Body of pancreas (tissue), 4 donors: Measurements from ENCODE around the gene S100A7. TPM values are rescaled to one million over a fixed set of nuclear protein-coding genes. Genes with fewer than 3 reads are reported as not detected.
"Not testable (repeated sequence)": the region's sequence is repeated elsewhere in the genome, so short reads cannot be mapped to it uniquely, and the experiment has no call there.

Source experiments
- ATAC-seq: fragments of 150-250 bp; one replicate; pipeline ENCODE4 v1.9.1; 2016
- DNase-seq, 4 donors: peaks; one replicate each; pipeline ENCODE4 v3.0.0-alpha.2; 2019
- H3K27ac ChIP-seq, 4 donors: fragments of 200-600 bp; sonication (generic); 1 replicate in 3 of 4; 2 replicates in 1 of 4; pipeline versions ENCODE4 v1.5.1 to v1.6.1; 2016 to 2019; ENCODE audit warnings: mild to moderate bottlenecking in 1 of 4, mixed read lengths in 1 of 4, moderate library complexity in 1 of 4
- H3K27me3 ChIP-seq, 2 donors: fragments of 200-600 bp; sonication (generic); one replicate each; pipeline ENCODE4 v1.6.0; 2016; ENCODE audit warnings: mild to moderate bottlenecking in 1 of 2
- H3K36me3 ChIP-seq, 2 donors: fragments of 200-600 bp; sonication (generic); replicated peaks in 1 of 2; 2 replicates each; pipeline ENCODE4 v1.5.1; 2016; ENCODE audit warnings: low read depth in 2 of 2; ENCODE audit not compliant: insufficient read depth in 1 of 2
- H3K4me1 ChIP-seq: fragments of 200-600 bp; sonication (generic); one replicate; pipeline ENCODE4 v1.6.0; 2016
- H3K4me3 ChIP-seq, 2 donors: fragments of 200-600 bp; sonication (generic); 1 replicate in 1 of 2; 2 replicates in 1 of 2; pipeline ENCODE4 v1.5.1; 2016 to 2019
- H3K9me3 ChIP-seq, 3 donors: fragments of 200-600 bp; sonication (generic); 1 replicate in 2 of 3; 2 replicates in 1 of 3; pipeline ENCODE4 v1.5.1; 2016
- CTCF ChIP-seq, 7 experiments: fragments of 450-650 bp in 4 of 7; fragments of 200-600 bp in 3 of 7; sonication (generic) in 3 of 7; IDR thresholded peaks; one replicate each; pipeline ENCODE4 v1.5.1; 2016 to 2019; ENCODE audit warnings: antibody characterized with exemption in 7 of 7
- POLR2A ChIP-seq, 3 donors: fragments of 450-650 bp; IDR thresholded peaks; one replicate each; pipeline ENCODE4 v1.6.1; 2016; ENCODE audit warnings: antibody characterized with exemption in 3 of 3, mild to moderate bottlenecking in 2 of 3
- WGBS, 2 donors: methylation state at CpG; one replicate each; pipeline ENCODE4 v1.1.5; 2017; 5-methylcytosine and 5-hydroxymethylcytosine counted together
- intact Hi-C: fragments of 100-400 bp; cut with DNase I; formaldehyde crosslinking; loops from one replicate; pipeline ENCODE4 v1.15.1; 2023
- total RNA-seq, 2 donors: library from RNA; depleted of rRNA; stranded (reverse); fragments of >200 nt; gene quantifications; one replicate each; pipeline ENCODE4 v1.1.0, GENCODE V29; 2016

Gene S100A7
- total RNA-seq, 2 donors from 2014 or later: not detected

DNA sequence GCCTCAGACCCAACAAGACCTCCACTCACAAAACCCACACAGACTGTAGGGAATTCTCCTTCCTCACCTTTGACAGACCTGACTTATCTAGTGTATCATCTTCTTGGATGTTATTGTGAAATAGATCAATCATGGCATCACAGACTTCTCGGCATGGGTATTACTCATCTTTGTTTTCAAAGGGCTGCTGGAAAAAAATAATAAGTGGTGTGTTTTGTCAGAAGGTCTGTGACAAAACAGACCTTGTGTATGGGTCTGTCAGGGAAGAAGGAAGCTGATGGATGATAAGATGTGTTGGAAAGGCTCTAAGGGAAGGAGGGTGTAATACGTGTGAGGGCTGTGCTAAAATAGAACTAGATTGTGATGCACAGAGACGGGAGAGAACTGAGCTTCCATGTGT lies 13.9 kb upstream of the S100A7 start:
- H3K9me3 ChIP-seq: peaks cover 0 to 19% (median 0%) of the 10 kb centered on the region in 3 donors
- 65 to 66% methylated on average over 3 of the region's 3 CpGs for WGBS, 2 donors
- H3K36me3 ChIP-seq: no peaks in the 10 kb centered on the region
- no peaks in the 10 kb centered on the region for H3K4me1 ChIP-seq
- no peak for DNase-seq
- H3K4me3 ChIP-seq: no peak overlapping the region
- no peaks in the 10 kb centered on the region for H3K27me3 ChIP-seq
- TF ChIP-seq CTCF (IDR thresholded peaks at IDR 0.05): no peak
- no peak for TF ChIP-seq POLR2A (IDR thresholded peaks at IDR 0.05)
- ATAC-seq: no peak
- intact Hi-C loops: no loop called here
- no peak overlapping the region for H3K27ac ChIP-seq

DNA sequence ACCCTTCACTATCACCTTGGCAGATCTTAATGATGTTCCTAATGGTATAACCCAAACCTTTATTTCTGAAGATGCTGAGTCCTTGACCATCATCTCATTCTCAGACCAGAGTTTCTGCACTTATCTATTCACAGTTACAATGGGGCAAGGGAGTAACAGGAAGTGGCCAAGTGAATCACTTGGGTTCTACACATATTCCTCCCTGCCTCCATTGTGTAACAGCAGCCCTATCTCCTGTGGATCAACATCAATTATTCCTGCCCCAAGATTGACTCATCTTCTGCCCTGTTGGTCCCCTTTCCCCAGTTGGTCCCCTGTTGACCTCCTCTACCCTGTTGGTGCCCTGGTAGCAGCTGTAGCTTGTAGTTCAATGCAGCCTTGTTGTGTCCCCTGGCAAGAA lies 10.3 kb upstream of the S100A7 start:
- no peak for ATAC-seq

DNA sequence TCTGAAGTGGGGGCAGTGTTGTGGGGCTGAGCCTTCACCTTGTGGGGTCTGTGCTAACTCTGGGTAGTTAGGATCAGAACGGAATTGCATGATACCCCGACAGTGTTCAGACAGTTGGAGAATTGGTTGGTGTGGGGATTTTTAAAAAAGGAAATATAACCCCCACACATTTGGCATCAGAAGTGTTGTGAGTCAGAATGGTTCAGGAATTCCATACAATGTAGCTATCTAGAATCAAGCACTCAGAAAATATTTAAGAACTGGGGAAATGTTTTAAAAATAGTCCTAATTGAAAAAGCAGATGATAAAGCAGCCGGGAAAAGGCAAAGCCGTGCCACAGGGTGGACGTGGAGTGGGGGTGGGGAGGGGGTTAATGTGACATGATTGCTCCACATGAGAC lies 6.5 kb upstream of the S100A7 start:
- no peak overlapping the region for H3K4me3 ChIP-seq
- no peaks in the 10 kb centered on the region for H3K4me1 ChIP-seq
- no peaks in the 10 kb centered on the region for H3K36me3 ChIP-seq
- WGBS, 2 donors: 44% methylated on average over 5 of the region's 5 CpGs
- no peak for TF ChIP-seq CTCF (IDR thresholded peaks at IDR 0.05)
- no peak for TF ChIP-seq POLR2A (IDR thresholded peaks at IDR 0.05)
- no peaks in the 10 kb centered on the region for H3K27me3 ChIP-seq
- ATAC-seq (no peak), DNase-seq (no peak)
- H3K27ac ChIP-seq: no peak overlapping the region
- intact Hi-C loops: no loop called here
- H3K9me3 ChIP-seq: peaks cover 0 to 10% (median 0%) of the 10 kb centered on the region in 3 donors

More for the DNA sequence above, 10.3 kb upstream of the S100A7 start:
- no peaks in the 10 kb centered on the region for H3K36me3 ChIP-seq
- intact Hi-C loops: no loop called here
- TF ChIP-seq CTCF (IDR thresholded peaks at IDR 0.05) (no peak), POLR2A (IDR thresholded peaks at IDR 0.05) (no peak)
- no peaks in the 10 kb centered on the region for H3K27me3 ChIP-seq
- H3K9me3 ChIP-seq: peaks cover 0 to 19% (median 0%) of the 10 kb centered on the region in 3 donors
- no peak overlapping the region for H3K27ac ChIP-seq
- H3K4me3 ChIP-seq: no peak overlapping the region
- no peak for DNase-seq
- no peaks in the 10 kb centered on the region for H3K4me1 ChIP-seq

GRCh38 chr1:153465811-153466636 lies 5.6 kb upstream of the S100A7 start:
- DNase-seq (peak; percentile 23 to 50 (median 42)), ATAC-seq (no peak)
- H3K27me3 ChIP-seq: no peaks in the 10 kb centered on the region
- no peak overlapping the region for H3K27ac ChIP-seq
- no peaks in the 10 kb centered on the region for H3K4me1 ChIP-seq
- H3K9me3 ChIP-seq: peaks cover 0 to 2% (median 0%) of the 10 kb centered on the region in 3 donors
- WGBS, 2 donors: 20% methylated on average over 21 to 23 of the region's 23 CpGs
- no peak overlapping the region for H3K4me3 ChIP-seq
- H3K36me3 ChIP-seq: no peaks in the 10 kb centered on the region
- intact Hi-C loops: no loop called here
- peak; percentile 39 to 80 (median 57) for TF ChIP-seq CTCF (IDR thresholded peaks at IDR 0.05)
- TF ChIP-seq POLR2A (IDR thresholded peaks at IDR 0.05): no peak

- H3K9me3 ChIP-seq, H3K27me3 ChIP-seq, DNase-seq, H3K27ac ChIP-seq, ATAC-seq, H3K4me1 ChIP-seq, H3K36me3 ChIP-seq, intact Hi-C loops, H3K4me3 ChIP-seq: not testable (repeated sequence)
Observed at GRCh38 chr1:153462741-153463140, 2.3 kb upstream of the S100A7 start.
